ENCODE measurements around the gene PLAGL1. TPM values are rescaled to one million over a fixed set of nuclear protein-coding genes. Genes with fewer than 3 reads are reported as not detected.

The PLAGL1 gene
- total and polyA plus RNA-seq, 11 donors: 6.6 to 27.3 (median 9.5) TPM

- no peak for TF ChIP-seq CTCF (IDR thresholded peaks at IDR 0.05)
- TF ChIP-seq POLR2A (IDR thresholded peaks at IDR 0.05): no peak
- WGBS, 4 donors: 60 to 92% (median 83%) methylated on average over 1 of the region's 1 CpG
- Histone ChIP-seq H3K36me3 (peaks cover 0 to 26% (median 8%) of the 10 kb centered on the region in 9 donors), H3K4me3 (no peak overlapping the region), H3K4me1 (no peaks in the 10 kb centered on the region), H3K27ac (no peak overlapping the region), H3K9me3 (peaks cover 0 to 11% (median 0%) of the 10 kb centered on the region in 12 donors), H3K27me3 (no peaks in the 10 kb centered on the region)
- intact Hi-C loops (cut with DNase I): loop anchor here in 1 of 10 donors (5.0 kb wide), 1 partner anchor 63 kb away; no protein-coding TSS in a partner anchor
- no peak for DNase-seq
- no peak for ATAC-seq
Observed at GRCh38 chr6:143949535-143949934, 58.5 kb downstream of the PLAGL1 start.

GRCh38 chr6:143948208-143948607 lies 59.9 kb downstream of the PLAGL1 start:
- TF ChIP-seq CTCF (IDR thresholded peaks at IDR 0.05) (no peak), POLR2A (IDR thresholded peaks at IDR 0.05) (no peak)
- DNase-seq: no peak
- no peaks in the 10 kb centered on the region for H3K4me1 ChIP-seq
- no peak overlapping the region for H3K27ac ChIP-seq
- H3K9me3 ChIP-seq: peaks cover 0 to 11% (median 0%) of the 10 kb centered on the region in 12 donors
- H3K27me3 ChIP-seq: no peaks in the 10 kb centered on the region
- no peak overlapping the region for H3K4me3 ChIP-seq
- WGBS, 4 donors: 87 to 93% (median 90%) methylated on average over 7 of the region's 7 CpGs
- ATAC-seq: no peak
- peaks cover 0 to 26% (median 8%) of the 10 kb centered on the region in 9 donors for H3K36me3 ChIP-seq
- intact Hi-C loops (cut with DNase I): loop anchor here in 1 of 10 donors (5.0 kb wide), 1 partner anchor 64 kb away; no protein-coding TSS in a partner anchor

GRCh38 chr6:143941852-143942627 lies 66.0 kb downstream of the PLAGL1 start:
- intact Hi-C loops (cut with DNase I): loop anchor here in 6 of 10 donors (1.0 to 5.0 kb wide), 4 partner anchors 69 to 365 kb away; no protein-coding TSS in a partner anchor
- Histone ChIP-seq H3K36me3 (peaks cover 0 to 4% (median 0%) of the 10 kb centered on the region in 9 donors), H3K4me1 (peaks cover 0 to 13% (median 0%) of the 10 kb centered on the region in 12 donors), H3K4me3 (no peak overlapping the region), H3K27ac (no peak overlapping the region), H3K27me3 (no peaks in the 10 kb centered on the region), H3K9me3 (peaks cover 0 to 3% (median 0%) of the 10 kb centered on the region in 12 donors)
- TF ChIP-seq POLR2A (IDR thresholded peaks at IDR 0.05) (no peak), CTCF (IDR thresholded peaks at IDR 0.05) (peak; percentile 13 to 58 (median 42))
- peak in 3 of 4 donors; percentile 39 to 51 (median 42) for ATAC-seq
- peak in 3 of 5 donors; percentile 34 to 42 (median 36) for DNase-seq
- WGBS, 4 donors: 62 to 69% (median 66%) methylated on average over 19 to 20 of the region's 20 CpGs

- H3K9me3 ChIP-seq: no peaks in the 10 kb centered on the region
- intact Hi-C loops (cut with DNase I): loop anchor here in 5 of 10 donors (2.0 to 5.0 kb wide), 3 partner anchors 72 to 363 kb away; no protein-coding TSS in a partner anchor
- H3K4me1 ChIP-seq: peaks cover 0 to 17% (median 0%) of the 10 kb centered on the region in 12 donors
- H3K4me3 ChIP-seq: no peak overlapping the region
- TF ChIP-seq CTCF (IDR thresholded peaks at IDR 0.05): peak; percentile 31 to 65 (median 52)
- no peak for TF ChIP-seq POLR2A (IDR thresholded peaks at IDR 0.05)
- H3K27ac ChIP-seq: peak overlapping the region in 1 of 12 donors; percentile 0
- no peak for DNase-seq
- H3K36me3 ChIP-seq: no peaks in the 10 kb centered on the region
- 37 to 48% (median 43%) methylated on average over 4 of the region's 4 CpGs for WGBS, 4 donors
- no peaks in the 10 kb centered on the region for H3K27me3 ChIP-seq
- ATAC-seq: no peak
Observed at GRCh38 chr6:143940011-143940597, 68.0 kb downstream of the PLAGL1 start.

Data from heart left ventricle (tissue), 16 donors.